ENCODE results near the gene ARHGAP30. TPM values are rescaled to one million over a fixed set of nuclear protein-coding genes. Genes with fewer than 3 reads are reported as not detected.
A peak's percentile ranks its signal among the peaks of the same experiment; 100 is the strongest.

Gene ARHGAP30
- polyA plus RNA-seq, 1 of the 3 experiments (the other 2 are of a cell fraction) = not detected

GRCh38 chr1:161044908-161045735 is 24.6 kb downstream of the ARHGAP30 start:
- H3K79me2 ChIP-seq (ENCODE audit: insufficient read depth) = peaks cover 22% of the 10 kb centered on the region
- peak overlapping the region; percentile 90 for H3K4me2 ChIP-seq
- peak overlapping the region; percentile 69 to 75 for H3K4me3 ChIP-seq (ENCODE audit: low read depth in 2 of 2, low read length in 1 of 2)
- H3K9me2 ChIP-seq = no peaks in the 10 kb centered on the region
- peak overlapping the region; percentile 93 to 99 for H3K27ac ChIP-seq (ENCODE audit: low read depth in 2 of 2, low read length in 1 of 2)
- POLR2A ChIA-PET = interaction anchor here (0.6 to 3.2 kb wide), 10 partner anchors 8 to 352 kb away, joined by 3 to 15 read pairs (median 4); partner anchors contain the start of genes DEDD, KLHDC9, NDUFS2 and NIT1
- peak overlapping the region; percentile 80 for H2AFZ ChIP-seq (ENCODE audit: low read depth)
- peak; percentile 79 for DNase-seq
- no peaks in the 10 kb centered on the region for H3K27me3 ChIP-seq (ENCODE audit: insufficient read depth)
- 7% methylated on average over 34 of the region's 48 CpGs for WGBS (ENCODE audit: low lambda C conversion rate)
- H3K9ac ChIP-seq = peak overlapping the region; percentile 76
- H3K36me3 ChIP-seq (replicated peaks in 1 of 2; ENCODE audit: control insufficient read depth in 1 of 2, insufficient read depth in 2 of 2, low read length in 1 of 2) = peaks cover 16 to 27% of the 10 kb centered on the region in 2 experiments
- CTCF ChIA-PET = interaction anchor here (1.4 to 3.2 kb wide), 2 partner anchors 40 to 52 kb away, joined by 3 to 26 read pairs; no protein-coding TSS in a partner anchor
- no peak for TF ChIP-seq NFIC (IDR thresholded peaks at IDR 0.05; ENCODE audit: borderline replicate concordance)
- TF ChIP-seq SIN3A (IDR thresholded peaks at IDR 0.05; ENCODE audit: borderline replicate concordance, low read depth, low read length) = peak; percentile 75
- peak; percentile 43; the same call in 1 of the 2 replicates for TF ChIP-seq RFX5 (IDR thresholded peaks at IDR 0.05; ENCODE audit: low read length)
- no peak for TF ChIP-seq CTCF (IDR thresholded peaks at IDR 0.05)
- TF ChIP-seq REST (IDR thresholded peaks at IDR 0.05; ENCODE audit: low read depth, low read length) = 0 out of 2 replicates have a peak, but pooled peaks have one; percentile 22
- no peak for TF ChIP-seq TAF1 (IDR thresholded peaks at IDR 0.05; ENCODE audit: borderline replicate concordance, low read depth, low read length)
- TF ChIP-seq CHD2 (IDR thresholded peaks at IDR 0.05; ENCODE audit: low read length, partially characterized antibody) = no peak
- TF ChIP-seq MXI1 (IDR thresholded peaks at IDR 0.05; ENCODE audit: low read depth, low read length) = peak; percentile 66
- TF ChIP-seq GABPA (IDR thresholded peaks at IDR 0.05; ENCODE audit: low read depth) = peak; percentile 56; the same call in 1 of the 2 replicates
- peaks cover 5% of the 10 kb centered on the region for H3F3A ChIP-seq (replicated peaks; ENCODE audit: insufficient read depth)
- H3K9me3 ChIP-seq = no peaks in the 10 kb centered on the region
- H4K20me1 ChIP-seq (ENCODE audit: insufficient read depth) = no peaks in the 10 kb centered on the region
- H3K4me1 ChIP-seq (ENCODE audit: control insufficient read depth in 1 of 2, insufficient read depth in 2 of 2, low read depth in 1 of 2, low read length in 1 of 2) = peaks cover 0 to 7% of the 10 kb centered on the region in 2 experiments; a peak in 2 of 4 replicates

All from SK-N-SH (cell line).